Neural cell (in vitro differentiated cells): ENCODE data around the gene FGD4.

Experiments
- CTCF ChIP-seq: fragments of 450-650 bp; IDR thresholded peaks from 2 replicates; pipeline ENCODE4 v1.5.1; 2014; ENCODE audit warnings: antibody characterized with exemption, mild to moderate bottlenecking, moderate library complexity; ENCODE audit not compliant: poor library complexity, severe bottlenecking
- EP300 ChIP-seq: fragments of 450-650 bp; conservative IDR thresholded peaks from 2 replicates; pipeline ENCODE4 v1.6.1; 2014; ENCODE audit warnings: antibody characterized with exemption, mild to moderate bottlenecking, moderate library complexity; ENCODE audit not compliant: poor library complexity, severe bottlenecking
- MXI1 ChIP-seq: fragments of 450-650 bp; conservative IDR thresholded peaks from 2 replicates; pipeline ENCODE4 v1.6.1; 2014; ENCODE audit warnings: antibody characterized with exemption, mild to moderate bottlenecking; ENCODE audit not compliant: poor library complexity, severe bottlenecking
- POLR2AphosphoS5 ChIP-seq: IDR thresholded peaks from 2 replicates; pipeline ENCODE4 v1.6.1; 2012
- SMC3 ChIP-seq: fragments of 450-650 bp; conservative IDR thresholded peaks from 2 replicates; pipeline ENCODE4 v1.6.1; 2014; ENCODE audit warnings: antibody characterized with exemption, mild to moderate bottlenecking, moderate library complexity; ENCODE audit not compliant: poor library complexity
- TAF1 ChIP-seq: IDR thresholded peaks from 2 replicates; pipeline ENCODE4 v1.6.1; 2012; ENCODE audit warnings: low read depth

- no peak for TF ChIP-seq CTCF
- TF ChIP-seq EP300: no peak
- TF ChIP-seq POLR2AphosphoS5: no peak
- TF ChIP-seq TAF1: no peak
- TF ChIP-seq MXI1: no peak
- no peak for TF ChIP-seq SMC3
These were observed 45.8 kb upstream of the FGD4 start for GRCh38 chr12:32353540-32353939.
